AG08395 (cell line): ENCODE data around the gene HIGD2B.
"Not testable (repeated sequence)": the region's sequence is repeated elsewhere in the genome, so short reads cannot be mapped to it uniquely, and the experiment has no call there.

Experiments used
- DNase-seq: peaks from one replicate; pipeline ENCODE4 v3.0.0; 2012; ENCODE audit warnings: mixed read lengths, low spot score

The HIGD2B gene

GRCh38 chr15:72685925-72686794 is at the start of gene HIGD2B, which contains the start of gene BBS4:
TSS of gene HIGD2B (minus strand) at chr15:72686182. CDS start at chr15:72676374, 9,808 bp downstream.
TSS of gene BBS4 (plus strand) at chr15:72686207. CDS start at chr15:72686228, 21 bp downstream.
- peak; percentile 87 for DNase-seq

GRCh38 chr15:72735111-72735510 is 49.1 kb upstream of the HIGD2B start:
- no peak for DNase-seq

- DNase-seq, result no peak
Observed at GRCh38 chr15:72733941-72734738, 48.2 kb upstream of the HIGD2B start.

GRCh38 chr15:72732516-72732915 is 46.5 kb upstream of the HIGD2B start:
- DNase-seq, result no peak

- no peak for DNase-seq
Observed at GRCh38 chr15:72732086-72732485, 46.1 kb upstream of the HIGD2B start.

GRCh38 chr15:72728821-72729220 is 42.8 kb upstream of the HIGD2B start:
- DNase-seq, result no peak

- DNase-seq, result not testable (repeated sequence)
Observed at GRCh38 chr15:72728249-72728648, 42.3 kb upstream of the HIGD2B start.

- no peak for DNase-seq
Observed at GRCh38 chr15:72727154-72727553, 41.2 kb upstream of the HIGD2B start.

GRCh38 chr15:72725851-72726250 is 39.9 kb upstream of the HIGD2B start:
- not testable (repeated sequence) for DNase-seq

GRCh38 chr15:72725446-72725845 is 39.5 kb upstream of the HIGD2B start:
- DNase-seq, result no peak

- no peak for DNase-seq
Observed at GRCh38 chr15:72724028-72724427, 38.0 kb upstream of the HIGD2B start.

- peak; percentile 71 for DNase-seq
Observed at GRCh38 chr15:72722071-72722696, 36.2 kb upstream of the HIGD2B start.

- not testable (repeated sequence) for DNase-seq
Observed at GRCh38 chr15:72708551-72709303, 22.7 kb upstream of the HIGD2B start.

- DNase-seq, result no peak
Observed at GRCh38 chr15:72706266-72706665, 20.3 kb upstream of the HIGD2B start.

- no peak for DNase-seq
Observed at GRCh38 chr15:72700076-72700475, 14.1 kb upstream of the HIGD2B start.

GRCh38 chr15:72698938-72699337 is 13.0 kb upstream of the HIGD2B start:
- no peak for DNase-seq

GRCh38 chr15:72690938-72691337 is 5.0 kb upstream of the HIGD2B start:
- DNase-seq, result no peak

GRCh38 chr15:72688697-72689096 is 2.7 kb upstream of the HIGD2B start:
- no peak for DNase-seq

GRCh38 chr15:72685301-72685924 is 569 bp downstream of the HIGD2B start:
- no peak for DNase-seq

- DNase-seq, result no peak
Observed at GRCh38 chr15:72682772-72683171, 3.2 kb downstream of the HIGD2B start.

- DNase-seq, result no peak
Observed at GRCh38 chr15:72680931-72681330, 5.1 kb downstream of the HIGD2B start.
